ENCODE results near the gene PTPRH.
A peak's percentile ranks its signal among the peaks of the same experiment; 100 is the strongest.
"Not testable (repeated sequence)": the region's sequence is repeated elsewhere in the genome, so short reads cannot be mapped to it uniquely, and the experiment has no call there.

Gene PTPRH

GRCh38 chr19:55158423-55158822, 50.9 kb downstream of the PTPRH start:
- no peak for DNase-seq (ENCODE audit: low spot score)

- no peak for DNase-seq (ENCODE audit: low spot score)
Measured at GRCh38 chr19:55157064-55157908, 52.0 kb downstream of the PTPRH start, which contains the start of gene TNNI3. TNNI3 (minus strand) TSS chr19:55157732; CDS start chr19:55157589, 143 bp downstream.

GRCh38 chr19:55156202-55157063, 52.9 kb downstream of the PTPRH start:
- DNase-seq (ENCODE audit: low spot score): peak; percentile 71

GRCh38 chr19:55155784-55156183, 53.5 kb downstream of the PTPRH start:
- not testable (repeated sequence) for DNase-seq (ENCODE audit: low spot score)

GRCh38 chr19:55153652-55154264, 55.5 kb downstream of the PTPRH start:
- DNase-seq (ENCODE audit: low spot score): no peak

- DNase-seq (ENCODE audit: low spot score): peak; percentile 83
Measured at GRCh38 chr19:55152017-55152416, 57.3 kb downstream of the PTPRH start.

GRCh38 chr19:55149078-55150003, 60.0 kb downstream of the PTPRH start, which contains the start of gene TNNT1:
TNNT1 (minus strand) TSS chr19:55149206; CDS start chr19:55147157, 2,049 bp downstream.
- no peak for DNase-seq (ENCODE audit: low spot score)

GRCh38 chr19:55147545-55148251, 61.6 kb downstream of the PTPRH start:
- DNase-seq (ENCODE audit: low spot score): no peak

- peak; percentile 78 for DNase-seq (ENCODE audit: low spot score)
Measured at GRCh38 chr19:55146705-55147273, 62.5 kb downstream of the PTPRH start.

- peak; percentile 78 for DNase-seq (ENCODE audit: low spot score)
Measured at GRCh38 chr19:55146078-55146704, 63.1 kb downstream of the PTPRH start.

GRCh38 chr19:55145232-55145631, 64.1 kb downstream of the PTPRH start:
- no peak for DNase-seq (ENCODE audit: low spot score)

- DNase-seq (ENCODE audit: low spot score): no peak
Measured at GRCh38 chr19:55141696-55142095, 67.6 kb downstream of the PTPRH start.

GRCh38 chr19:55137915-55138314, 71.4 kb downstream of the PTPRH start:
- no peak for DNase-seq (ENCODE audit: low spot score)

GRCh38 chr19:55136399-55137102, 72.8 kb downstream of the PTPRH start:
- DNase-seq (ENCODE audit: low spot score): no peak

GRCh38 chr19:55134736-55135135, 74.6 kb downstream of the PTPRH start:
- no peak for DNase-seq (ENCODE audit: low spot score)

- DNase-seq (ENCODE audit: low spot score): no peak
Measured at GRCh38 chr19:55133639-55134444, 75.5 kb downstream of the PTPRH start.

GRCh38 chr19:55132453-55133129, 76.7 kb downstream of the PTPRH start:
- no peak for DNase-seq (ENCODE audit: low spot score)

GRCh38 chr19:55131421-55131820, 77.9 kb downstream of the PTPRH start:
- DNase-seq (ENCODE audit: low spot score): no peak

All from RKO (cell line).